GM12891 (cell line): Measurements from ENCODE around the gene IL21.

Experiments used
- POLR2A ChIP-seq: IDR thresholded peaks from 2 replicates; pipeline ENCODE4 v1.6.1; 2011; ENCODE audit warnings: low read depth, low read length, control low read depth
- POLR2AphosphoS5 ChIP-seq: IDR thresholded peaks from 2 replicates; pipeline ENCODE4 v1.6.1; 2011; ENCODE audit warnings: low read depth, low read length, control low read depth
- TAF1 ChIP-seq: IDR thresholded peaks from 2 replicates; pipeline ENCODE4 v1.6.1; 2011; ENCODE audit warnings: low read depth, low read length, control low read depth

DNA sequence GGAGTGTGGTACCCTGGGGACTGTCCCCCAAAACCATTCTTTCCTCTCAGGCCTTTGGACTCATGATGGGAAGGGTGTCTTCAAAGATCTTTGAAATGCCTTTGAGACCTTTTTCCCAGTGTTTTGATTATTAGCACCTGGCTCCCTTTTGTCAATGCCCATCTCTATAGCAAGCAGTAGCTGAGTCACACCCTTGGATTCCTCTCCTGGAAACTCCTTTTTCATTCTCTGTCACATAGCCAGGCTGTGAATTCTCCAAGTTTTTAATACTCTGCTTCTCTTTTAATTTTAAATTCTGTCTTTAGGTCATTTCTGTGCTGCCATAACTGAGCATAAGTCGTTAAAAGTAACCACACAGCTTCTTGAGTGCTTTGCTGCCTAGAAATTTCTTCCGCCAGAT, 29.7 kb downstream of the IL21 start:
- TF ChIP-seq POLR2AphosphoS5 (no peak), POLR2A (no peak), TAF1 (no peak)
